NCI-H226 (cell line): ENCODE data around the gene LAMB1.
A peak's percentile ranks its signal among the peaks of the same experiment; 100 is the strongest.
"Not testable (repeated sequence)": the region's sequence is repeated elsewhere in the genome, so short reads cannot be mapped to it uniquely, and the experiment has no call there.

Experiments
- DNase-seq: peaks from one replicate; pipeline ENCODE4 v3.0.0-alpha.2; 2015

The LAMB1 gene

DNA sequence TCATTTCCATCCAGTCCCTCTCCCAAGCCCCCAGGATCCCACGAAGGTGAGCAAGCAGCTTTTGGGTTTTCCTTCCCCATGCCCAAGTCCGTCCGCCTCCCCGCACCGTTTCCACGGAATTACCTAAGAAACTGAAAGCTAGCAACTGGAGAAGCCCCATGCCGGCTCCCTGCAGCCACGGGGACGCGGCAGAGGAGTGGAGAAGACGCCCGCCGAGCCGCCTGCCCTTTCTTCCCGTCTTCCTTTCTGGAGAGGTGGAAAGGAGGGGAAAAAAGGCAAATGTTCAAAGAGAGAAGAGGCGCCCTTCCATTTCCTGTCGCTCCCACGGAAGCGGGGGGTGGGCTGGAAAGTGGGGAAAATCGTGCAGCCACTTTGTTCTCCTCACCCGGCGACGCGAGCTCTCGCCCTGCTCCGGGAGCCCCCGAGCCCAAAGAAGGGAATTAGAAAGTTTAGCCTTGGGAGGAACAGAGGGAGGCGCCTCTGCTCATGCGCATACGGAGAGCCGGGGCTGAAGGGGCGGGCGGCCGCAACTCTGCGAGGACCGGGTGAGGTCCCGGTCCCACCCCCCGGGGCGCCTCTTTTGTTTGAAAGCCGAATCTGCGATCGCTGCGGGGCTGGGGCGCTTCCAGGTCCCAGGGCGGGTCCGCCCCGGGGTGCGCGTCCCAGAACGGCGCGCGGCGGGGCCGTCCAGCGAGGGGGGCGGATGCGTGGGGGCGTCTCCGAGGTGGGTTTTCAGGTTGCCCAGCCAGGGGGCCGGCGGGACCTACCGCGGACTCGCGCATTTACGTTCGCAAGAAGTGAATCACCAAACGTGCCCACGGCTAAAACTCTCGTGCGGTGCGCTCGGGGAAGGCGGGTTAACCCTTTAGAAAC, at the start of gene LAMB1:
LAMB1 (minus strand) TSS at position 436 of the 873 bp plus-strand sequence; CDS start at position 160, 276 bp downstream.
- DNase-seq, result peak; percentile 72

DNA sequence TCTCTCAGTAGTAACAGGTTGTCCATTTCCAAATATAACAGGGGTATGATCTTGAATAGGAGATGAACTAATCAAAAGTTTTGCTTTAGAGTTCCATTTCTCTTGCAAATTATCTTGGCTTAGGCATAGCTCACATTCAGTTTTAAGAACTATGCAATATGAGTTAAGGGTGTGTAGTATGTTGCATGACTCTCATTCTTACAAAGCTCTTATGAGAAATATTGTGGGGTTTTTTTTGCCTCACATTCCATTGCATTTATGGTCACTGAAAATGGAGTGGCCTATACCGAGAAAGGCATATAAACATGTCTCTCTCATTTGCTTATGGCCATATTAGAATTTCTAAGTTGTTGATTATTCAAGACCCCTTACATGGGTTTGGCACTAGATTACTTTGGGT, 48.5 kb upstream of the LAMB1 start:
- DNase-seq, result no peak

GRCh38 chr7:108049962-108050361, 47.0 kb upstream of the LAMB1 start:
- no peak for DNase-seq

DNA sequence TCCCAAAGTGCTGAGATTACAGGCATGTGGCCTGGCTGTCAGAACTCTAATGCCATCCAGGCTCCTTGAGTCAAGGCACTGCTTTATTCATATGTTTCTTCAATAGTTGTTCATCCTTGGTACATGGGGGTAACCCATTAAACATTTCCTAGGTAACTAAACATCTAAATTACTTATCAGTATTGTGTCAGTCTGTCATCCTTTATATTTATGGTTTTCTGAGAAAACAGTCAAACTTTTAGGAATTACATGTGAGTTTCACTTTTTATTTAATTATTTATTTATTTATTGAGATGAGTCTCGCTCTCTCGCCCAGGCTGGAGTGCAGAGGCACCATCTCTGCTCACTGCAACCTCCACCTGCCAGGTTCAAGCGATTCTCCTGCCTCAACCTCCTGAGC, 45.5 kb upstream of the LAMB1 start:
- no peak for DNase-seq

- no peak for DNase-seq
Measured at GRCh38 chr7:108046952-108047506, 44.1 kb upstream of the LAMB1 start.

- DNase-seq, result peak; percentile 19
Measured at GRCh38 chr7:108045669-108046068, 42.7 kb upstream of the LAMB1 start.

DNA sequence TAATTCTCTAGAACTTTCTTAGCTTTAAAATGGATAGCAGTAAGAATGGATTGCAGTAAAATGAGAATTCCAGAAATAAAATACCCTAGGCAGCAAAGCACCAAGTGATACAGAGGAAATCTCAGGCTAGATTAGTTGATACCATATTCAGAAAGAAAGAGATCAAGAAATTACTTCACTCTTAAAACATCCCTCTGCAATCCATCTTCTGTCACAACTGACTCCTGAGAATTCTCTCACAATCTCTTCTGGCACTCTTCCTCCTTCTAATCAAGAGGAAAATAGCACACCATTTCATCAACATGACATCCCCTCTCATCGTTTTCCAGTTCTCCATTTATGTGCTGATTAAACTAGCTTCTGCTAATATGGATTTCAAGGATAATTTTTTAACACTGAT, 42.2 kb upstream of the LAMB1 start:
- peak; percentile 91 for DNase-seq

- no peak for DNase-seq
Measured at GRCh38 chr7:108044345-108044744, 41.4 kb upstream of the LAMB1 start.

GRCh38 chr7:108038986-108039385, 36.0 kb upstream of the LAMB1 start:
- DNase-seq, result no peak

DNA sequence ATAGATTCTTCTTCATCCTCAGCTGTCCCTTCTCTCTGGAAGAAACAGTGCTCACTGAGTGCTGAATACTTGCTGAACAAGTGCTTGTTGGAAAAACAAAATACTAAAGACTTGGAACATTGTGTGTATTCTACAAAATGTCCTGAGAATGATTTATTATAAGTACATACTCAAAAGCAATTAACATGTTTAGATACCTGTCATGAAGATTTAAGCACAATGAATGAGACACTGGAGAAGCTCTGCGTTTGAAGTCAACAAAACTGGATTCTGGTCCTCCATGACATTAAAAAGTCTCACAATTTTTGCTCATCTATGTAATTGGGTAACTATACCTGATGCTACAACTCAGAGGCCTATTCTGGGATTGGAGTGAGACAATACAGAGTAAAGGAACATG, 34.8 kb upstream of the LAMB1 start:
- DNase-seq, result no peak

GRCh38 chr7:108037140-108037539, 34.2 kb upstream of the LAMB1 start:
- DNase-seq, result no peak

GRCh38 chr7:108034586-108034985, 31.6 kb upstream of the LAMB1 start:
- no peak for DNase-seq

DNA sequence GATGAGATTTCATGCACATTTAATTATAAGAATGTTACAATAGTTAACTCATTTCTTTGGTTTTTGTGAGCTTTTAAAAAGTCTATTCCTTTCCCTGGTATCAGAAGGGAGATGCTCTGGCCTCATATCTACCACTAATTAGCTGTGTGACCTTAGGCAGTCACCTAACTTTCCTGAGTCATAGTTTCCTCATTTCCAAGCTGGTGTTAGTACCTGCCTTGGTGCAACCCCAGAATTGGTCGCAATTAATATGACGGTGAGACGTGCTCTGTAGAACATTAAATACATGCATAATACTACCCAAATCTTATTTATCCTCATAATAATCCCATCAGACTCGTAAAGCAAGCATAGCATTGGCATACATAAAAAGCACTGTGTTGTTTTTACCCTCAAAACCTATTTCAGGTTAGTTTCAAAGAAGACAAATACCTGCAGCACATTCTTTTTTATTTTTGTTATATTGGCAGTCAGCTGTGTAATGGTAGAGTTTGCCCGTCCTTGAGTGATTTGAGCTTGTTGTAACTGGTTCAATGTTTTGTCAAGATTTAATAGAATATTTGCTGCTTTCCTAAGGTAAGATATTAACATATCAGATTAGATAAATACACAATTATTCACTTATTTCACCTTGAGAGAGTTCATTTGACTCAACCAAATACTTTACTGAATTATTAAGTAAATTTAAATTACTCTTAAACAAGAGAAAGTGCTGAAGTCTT, 31.0 kb upstream of the LAMB1 start:
- DNase-seq, result no peak

DNA sequence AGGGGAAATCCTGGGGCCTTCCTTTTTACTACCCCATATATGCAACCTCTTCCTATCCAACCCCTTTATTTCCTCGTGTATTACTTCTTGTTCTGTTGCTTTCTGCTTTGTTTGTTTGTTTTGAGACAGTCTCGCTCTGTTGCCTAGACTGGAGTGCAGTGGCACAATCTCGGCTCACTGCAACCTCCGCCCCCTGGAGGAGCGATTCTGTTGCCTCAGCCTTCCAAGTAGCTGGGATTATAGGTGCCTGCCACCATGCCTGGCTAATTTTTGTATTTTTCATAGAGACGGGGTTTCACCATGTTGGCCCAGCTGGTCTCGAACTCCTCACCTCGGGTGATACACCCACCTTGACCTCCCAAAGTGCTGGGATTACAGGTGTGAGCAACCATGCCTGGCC, 30.3 kb upstream of the LAMB1 start:
- DNase-seq, result not testable (repeated sequence)

DNA sequence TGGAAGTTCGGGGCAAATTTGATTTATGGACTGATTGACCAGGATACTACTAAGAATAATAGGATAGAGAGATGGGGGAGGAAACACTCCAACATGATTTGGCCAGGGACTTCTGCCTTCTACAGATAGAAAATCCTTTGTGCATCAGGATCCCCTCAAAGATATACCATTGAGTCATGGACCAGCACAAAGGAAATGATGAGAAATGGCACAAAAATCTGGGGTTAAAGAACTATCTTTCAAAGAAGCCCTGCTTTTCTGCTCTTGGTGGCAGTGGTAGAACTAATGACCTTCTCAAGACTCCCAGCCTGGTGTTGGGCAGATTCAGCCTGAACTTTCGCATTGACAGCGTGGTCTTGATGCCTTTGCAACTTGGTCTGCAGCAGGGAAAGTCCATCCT, 27.6 kb upstream of the LAMB1 start:
- peak; percentile 30 for DNase-seq

GRCh38 chr7:108029034-108029433, 26.1 kb upstream of the LAMB1 start:
- no peak for DNase-seq

GRCh38 chr7:108028111-108028510, 25.1 kb upstream of the LAMB1 start:
- no peak for DNase-seq

GRCh38 chr7:108027239-108027638, 24.3 kb upstream of the LAMB1 start:
- no peak for DNase-seq

GRCh38 chr7:108026647-108027046, 23.7 kb upstream of the LAMB1 start:
- DNase-seq, result no peak

DNA sequence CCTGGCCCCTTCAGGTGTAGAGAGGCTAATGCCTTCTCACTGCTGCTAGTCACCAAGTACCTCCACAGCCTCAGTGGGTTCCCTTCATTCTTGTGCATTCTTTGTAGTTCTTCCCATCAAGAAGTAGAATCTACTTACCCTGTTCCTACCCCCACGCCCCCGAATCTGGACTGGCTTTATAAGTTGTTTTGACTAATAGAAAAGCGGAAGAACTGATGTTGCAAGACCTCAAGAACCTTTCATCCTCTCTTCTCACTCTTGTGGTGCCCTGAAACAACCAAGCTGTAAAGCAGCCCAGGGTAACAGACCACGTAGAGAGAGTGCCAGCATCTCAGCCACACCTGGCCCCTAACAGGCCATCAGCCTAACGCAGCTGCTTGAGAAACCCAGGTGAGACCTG, 23.2 kb upstream of the LAMB1 start:
- DNase-seq, result no peak

DNA sequence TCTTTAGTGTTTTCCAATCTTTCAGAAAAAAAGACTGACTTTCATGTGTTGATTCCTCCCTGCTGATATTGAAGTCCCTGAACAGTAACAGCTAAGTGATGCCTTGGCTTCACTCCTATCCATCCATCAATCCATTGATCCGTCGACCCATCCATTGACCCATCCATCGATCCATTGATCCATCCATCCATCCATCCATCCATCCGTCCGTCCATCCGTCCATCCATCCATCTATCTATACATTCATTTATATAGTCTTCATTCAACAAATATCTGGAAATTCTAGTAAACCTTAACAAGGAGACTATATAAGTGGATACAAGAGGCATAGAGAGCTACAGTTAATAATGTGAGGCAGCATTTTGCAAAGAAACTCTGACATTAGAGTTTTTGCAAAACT, 21.6 kb upstream of the LAMB1 start:
- DNase-seq, result no peak

DNA sequence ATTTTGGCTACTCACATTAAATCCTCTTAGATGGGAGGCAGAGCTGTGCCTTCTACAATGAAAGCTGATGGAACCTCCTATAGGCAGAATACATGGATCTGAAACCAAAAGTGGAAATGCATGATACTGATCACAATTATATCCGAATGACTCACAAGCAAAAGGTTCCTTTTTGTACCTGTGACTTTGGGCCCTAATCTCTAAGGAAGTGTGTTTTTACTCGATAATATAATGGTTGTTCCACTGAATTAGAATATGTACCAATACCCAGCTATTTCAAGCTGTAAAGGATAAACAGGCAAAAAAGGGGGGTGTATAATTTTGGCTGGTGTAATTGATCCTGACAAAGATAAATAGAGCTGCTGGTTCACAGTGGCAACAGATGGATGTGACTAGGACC, 17.6 kb upstream of the LAMB1 start:
- DNase-seq, result no peak

DNA sequence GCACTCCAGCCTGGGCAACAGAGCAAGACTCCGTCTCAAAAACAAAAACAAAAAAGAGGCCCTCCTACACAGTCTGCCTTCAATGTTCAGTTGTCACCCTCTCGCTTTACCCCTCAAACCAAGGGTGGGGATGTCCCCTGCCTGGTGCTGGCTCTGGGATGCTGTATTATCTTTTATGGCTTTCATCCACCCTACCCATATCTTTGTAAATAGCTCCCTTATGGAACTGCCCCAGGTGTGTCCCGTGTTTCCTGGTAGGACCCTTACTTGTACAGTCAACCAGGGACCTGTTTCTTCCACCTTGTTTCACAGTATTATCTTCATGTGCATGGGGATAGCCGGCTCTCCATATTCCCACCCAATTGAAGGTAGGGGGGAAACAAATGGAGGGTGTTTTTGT, 15.7 kb upstream of the LAMB1 start:
- no peak for DNase-seq

DNA sequence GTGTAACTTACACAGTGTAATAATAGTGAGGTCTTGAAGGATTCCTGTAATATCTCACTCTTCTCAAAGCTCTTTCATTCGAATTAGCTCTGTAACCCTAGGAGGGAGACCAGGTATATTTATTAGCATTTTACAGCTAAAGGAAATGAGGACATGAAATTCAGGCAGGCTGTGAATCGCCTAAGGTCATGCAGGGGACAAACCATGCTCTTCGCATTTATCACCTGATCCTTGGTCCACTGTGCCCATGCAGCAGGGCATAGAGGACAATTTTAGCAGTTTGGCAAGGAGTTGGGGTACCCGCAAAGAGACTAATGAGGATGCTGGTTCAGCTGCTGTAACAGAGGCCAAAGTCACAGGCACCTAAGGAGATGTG, 14.8 kb upstream of the LAMB1 start:
- no peak for DNase-seq
